HCT116 (cell line): ENCODE data around the gene PATZ1. TPM values are rescaled to one million over a fixed set of nuclear protein-coding genes. Genes with fewer than 3 reads are reported as not detected.
"Not testable (repeated sequence)": the region's sequence is repeated elsewhere in the genome, so short reads cannot be mapped to it uniquely, and the experiment has no call there.

Experiments
- ATAC-seq: fragments of 200-7000 bp; cut with Tn5 transposase; 2 replicates; pipeline ENCODE4 v1.9.1; 2020; ENCODE audit warnings: mild to moderate bottlenecking, moderate library complexity
- BruUV-seq: library from RNA; stranded (reverse); fragments of 400-500 nt; replicated peaks from 2 replicates; lab custom pipeline; 2021; lab: Mats Ljungman, UMichigan
- CTCF ChIA-PET: fragments of 300-600 bp; sonication (Branson Sonifier 250); formaldehyde crosslinking; loops from one replicate; lab custom pipeline; 2021; ENCODE audit warnings: antibody characterized with exemption; lab: Charles Lee
- POLR2A ChIA-PET: fragments of 300-600, 350-600 bp; sonication (Branson Sonifier 250); formaldehyde crosslinking; loops from one replicate; lab custom pipeline; 2021; ENCODE audit warnings: antibody characterized with exemption; lab: Charles Lee
- RAD21 ChIA-PET, 2 experiments: fragments of 300-600 bp; sonication (Branson Sonifier 250); formaldehyde crosslinking; loops; one replicate each; lab custom pipeline; 2023; ENCODE audit warnings: low total read pairs in 2 of 2; ENCODE audit not compliant: uncharacterized antibody in 2 of 2, unreplicated experiment in 2 of 2, low non-redundant PET in 1 of 2; lab: Charles Lee
- DNase-seq: peaks from one replicate; pipeline ENCODE4 v3.0.0-alpha.2; 2010; ENCODE audit warnings: low read depth, low spot score
- H2AFZ ChIP-seq: fragments of 200-600 bp; shearing (Covaris generic), sonication (generic); 2 replicates; pipeline ENCODE4 v1.6.1; 2017; ENCODE audit warnings: low read depth, mixed run types, mixed read lengths, antibody characterized with exemption, low read length; ENCODE audit not compliant: poor library complexity, severe bottlenecking
- H3K27ac ChIP-seq: 2 replicates; pipeline ENCODE4 v1.5.1; 2012; ENCODE audit warnings: low read depth, low read length
- H3K27me3 ChIP-seq: fragments of 200-600 bp; sonication (generic); 2 replicates; pipeline ENCODE4 v1.6.1; 2016; ENCODE audit warnings: mixed run types, low read length, mixed read lengths; ENCODE audit not compliant: insufficient read depth
- H3K36me3 ChIP-seq, 2 experiments: fragments of 200-500 bp in 1 of 2; fragments of 200-600 bp in 1 of 2; sonication (Bioruptor generic) in 1 of 2; sonication (generic) in 1 of 2; 2 replicates each; pipeline versions ENCODE4 v1.5.1 to v1.6.1; 2014 to 2016; ENCODE audit warnings: low read length in 2 of 2, inconsistent platforms in 1 of 2, mixed read lengths in 1 of 2, mixed run types in 1 of 2; ENCODE audit not compliant: insufficient read depth in 2 of 2, control insufficient read depth in 1 of 2
- H3K4me1 ChIP-seq, 2 experiments: fragments of 200-600 bp in 1 of 2; sonication (generic) in 1 of 2; 2 replicates each; pipeline versions ENCODE4 v1.5.1 to v1.6.1; 2012 to 2017; ENCODE audit warnings: low read length in 2 of 2, inconsistent platforms in 1 of 2, mild to moderate bottlenecking in 1 of 2, mixed read lengths in 1 of 2, mixed run types in 1 of 2, moderate library complexity in 1 of 2; ENCODE audit not compliant: insufficient read depth in 2 of 2, control insufficient read depth in 1 of 2
- H3K4me2 ChIP-seq: fragments of 200-600 bp; sonication (generic); 2 replicates; pipeline ENCODE4 v1.6.1; 2017; ENCODE audit warnings: mixed run types, low read length, mixed read lengths
- H3K4me3 ChIP-seq, 2 experiments: fragments of 200-600 bp in 1 of 2; sonication (generic) in 1 of 2; replicated peaks in 1 of 2; 2 replicates each; pipeline ENCODE4 v1.5.1; 2011 to 2016; ENCODE audit warnings: low read length in 2 of 2, control low read depth in 1 of 2, low read depth in 1 of 2, mild to moderate bottlenecking in 1 of 2, mixed read lengths in 1 of 2, mixed run types in 1 of 2
- H3K79me2 ChIP-seq: fragments of 200-600 bp; sonication (generic); 2 replicates; pipeline ENCODE4 v1.6.1; 2017; ENCODE audit warnings: mild to moderate bottlenecking, mixed run types, low read length, moderate library complexity, mixed read lengths; ENCODE audit not compliant: insufficient read depth
- H3K9ac ChIP-seq: fragments of 200-600 bp; sonication (generic); 2 replicates; pipeline ENCODE4 v1.6.1; 2016; ENCODE audit warnings: low read length, mixed read lengths
- H3K9me2 ChIP-seq: fragments of 200-600 bp; sonication (generic), shearing (Covaris generic); 2 replicates; pipeline ENCODE4 v1.6.1; 2017; ENCODE audit warnings: mixed run types, mild to moderate bottlenecking, moderate library complexity; ENCODE audit not compliant: insufficient read depth
- H3K9me3 ChIP-seq, 2 experiments: fragments of 200-500 bp in 1 of 2; fragments of 200-600 bp in 1 of 2; sonication (Bioruptor generic) in 1 of 2; sonication (generic) in 1 of 2; 2 replicates each; pipeline ENCODE4 v1.6.1; 2014 to 2017; ENCODE audit warnings: low read length in 2 of 2, mixed read lengths in 2 of 2, inconsistent platforms in 1 of 2, low read depth in 1 of 2, mild to moderate bottlenecking in 1 of 2, mixed run types in 1 of 2, moderate library complexity in 1 of 2; ENCODE audit not compliant: control insufficient read depth in 1 of 2, insufficient read depth in 1 of 2
- H4K20me1 ChIP-seq: fragments of 200-600 bp; sonication (generic), shearing (Covaris generic); 2 replicates; pipeline ENCODE4 v1.6.1; 2017; ENCODE audit warnings: mixed run types, mild to moderate bottlenecking, moderate library complexity; ENCODE audit not compliant: insufficient read depth
- FOSL1 ChIP-seq: IDR thresholded peaks from 2 replicates; pipeline ENCODE4 v1.6.1; 2012; ENCODE audit warnings: low read depth
- JUND ChIP-seq: IDR thresholded peaks from 2 replicates; pipeline ENCODE4 v1.6.1; 2012
- SRF ChIP-seq: IDR thresholded peaks from 2 replicates; pipeline ENCODE4 v1.6.1; 2012; ENCODE audit warnings: low read depth
- YY1 ChIP-seq: IDR thresholded peaks from 2 replicates; pipeline ENCODE4 v1.6.1; 2011; ENCODE audit warnings: low read length, low read depth, moderate library complexity, mild to moderate bottlenecking; ENCODE audit not compliant: insufficient replicate concordance; ENCODE audit errors: extremely low read depth
- intact Hi-C: fragments of 100-400 bp; cut with micrococcal nuclease; formaldehyde crosslinking; loops from 2 replicates; pipeline ENCODE4 v1.10.0; 2022
- total RNA-seq: library from RNA; stranded (reverse); gene quantifications from one replicate; pipeline ENCODE4 v1.2.1, GENCODE V29; 2021; ENCODE audit not compliant: unreplicated experiment

PATZ1 gene
- total RNA-seq, 1 experiment from 2014 or later: 30.6 TPM

DNA sequence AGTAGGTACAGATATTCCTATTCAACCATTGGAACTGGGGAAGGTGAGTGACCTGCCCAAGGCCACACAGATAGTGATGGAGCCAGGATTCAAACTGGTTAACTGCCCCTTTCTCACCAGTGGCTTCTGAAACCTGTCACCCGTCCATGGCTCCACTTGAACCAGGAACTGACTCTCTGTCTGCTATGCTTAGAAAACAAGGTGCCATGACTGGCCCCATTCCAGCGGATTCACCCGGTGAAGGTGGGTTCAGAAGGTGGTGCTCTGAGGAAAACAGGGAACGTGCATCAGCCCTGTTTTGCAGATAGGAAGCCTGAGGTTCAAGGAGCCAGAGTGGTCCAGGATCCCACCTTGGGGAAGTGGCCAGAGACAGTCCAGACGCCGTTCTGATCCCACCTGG, 2.6 kb upstream of the PATZ1 start:
- H3K36me3 ChIP-seq: no peaks in the 10 kb centered on the region
- H3K4me3 ChIP-seq: no peak overlapping the region
- no peaks in the 10 kb centered on the region for H4K20me1 ChIP-seq
- no peak overlapping the region for H3K27ac ChIP-seq
- no peak overlapping the region for H2AFZ ChIP-seq
- TF ChIP-seq JUND (no peak), YY1 (no peak), FOSL1 (no peak), SRF (no peak)
- no peaks in the 10 kb centered on the region for H3K27me3 ChIP-seq
- H3K4me1 ChIP-seq: peaks cover 17 to 34% of the 10 kb centered on the region in 2 experiments
- H3K79me2 ChIP-seq: peaks cover 19% of the 10 kb centered on the region
- BruUV-seq: no TSS peak
- RAD21 ChIA-PET: no interaction called here
- H3K4me2 ChIP-seq: no peak overlapping the region
- intact Hi-C loops: loop anchor here (10.0 kb wide), 1 partner anchor 286 kb away; no protein-coding TSS in a partner anchor
- POLR2A ChIA-PET: no interaction called here
- ATAC-seq: no peak
- H3K9me3 ChIP-seq: no peaks in the 10 kb centered on the region
- H3K9me2 ChIP-seq: no peaks in the 10 kb centered on the region
- DNase-seq: no peak
- H3K9ac ChIP-seq: no peak overlapping the region
- CTCF ChIA-PET: no interaction called here

DNA sequence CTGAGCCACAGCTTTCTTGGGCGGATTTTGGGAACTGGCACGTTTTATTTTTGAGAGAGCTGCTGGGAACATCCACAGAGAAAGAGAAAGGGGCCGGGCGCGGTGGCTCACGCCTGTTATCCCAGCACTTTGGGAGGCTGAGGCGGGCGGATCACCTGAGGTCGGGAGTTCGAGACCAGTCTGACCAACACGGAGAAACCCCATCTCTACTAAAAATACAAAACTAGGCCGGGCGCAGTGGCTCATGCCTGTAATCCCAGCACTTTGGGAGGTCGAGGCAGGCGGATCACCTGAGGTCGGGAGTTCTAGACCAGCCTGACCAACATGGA, 1.8 kb upstream of the PATZ1 start:
- H3K9me2 ChIP-seq, BruUV-seq, POLR2A ChIA-PET, ATAC-seq, H3K27me3 ChIP-seq, H3K9me3 ChIP-seq, H4K20me1 ChIP-seq, H3K36me3 ChIP-seq, DNase-seq, RAD21 ChIA-PET: not testable (repeated sequence)
- CTCF ChIA-PET: interaction anchor here (0.6 to 1.5 kb wide), 2 partner anchors 35 to 322 kb away, joined by 3 to 8 read pairs; no protein-coding TSS in a partner anchor
- peak overlapping the region; percentile 19 for H2AFZ ChIP-seq
- peaks cover 22 to 42% of the 10 kb centered on the region in 2 experiments for H3K4me1 ChIP-seq
- intact Hi-C loops: loop anchor here (10.0 kb wide), 1 partner anchor 287 kb away; no protein-coding TSS in a partner anchor
- peaks cover 27% of the 10 kb centered on the region for H3K79me2 ChIP-seq
- H3K9ac ChIP-seq: peak overlapping the region; percentile 92
- peak overlapping the region; percentile 89 for H3K27ac ChIP-seq
- H3K4me2 ChIP-seq: peak overlapping the region; percentile 93
- H3K4me3 ChIP-seq: peak overlapping the region; percentile 74 to 80
